GM18517 (cell line): ENCODE data around the gene VCP.

ENCODE experiments used
- ATAC-seq: cut with Tn5 transposase; IDR thresholded peaks from one replicate; pipeline ENCODE4 v1.9.1; 2021; ENCODE audit warnings: mild to moderate bottlenecking, moderate library complexity; ENCODE audit not compliant: unreplicated experiment

VCP gene

GRCh38 chr9:35103660-35104191 lies 31.3 kb upstream of the VCP start:
- no peak for ATAC-seq

- peak; percentile 92 for ATAC-seq
These were observed 30.6 kb upstream of the VCP start, which contains the start of gene STOML2 for GRCh38 chr9:35102769-35103659. Gene STOML2, minus strand, starts transcription at chr9:35103131. Its CDS starts 37 bp downstream, at chr9:35103094.

GRCh38 chr9:35102465-35102768 lies 30.0 kb upstream of the VCP start:
- no peak for ATAC-seq

- ATAC-seq = no peak
These were observed 25.1 kb upstream of the VCP start for GRCh38 chr9:35097573-35097972.

- peak; percentile 78 for ATAC-seq
These were observed 23.8 kb upstream of the VCP start, which contains the start of gene PIGO for GRCh38 chr9:35096035-35096849. Gene PIGO, minus strand, starts transcription at chr9:35096591. Its CDS starts 1,026 bp downstream, at chr9:35095565.

- ATAC-seq = no peak
These were observed 19.1 kb upstream of the VCP start for GRCh38 chr9:35091536-35091935.

- ATAC-seq = no peak
These were observed 17.0 kb upstream of the VCP start for GRCh38 chr9:35089434-35089833.

GRCh38 chr9:35085078-35085477 lies 12.7 kb upstream of the VCP start:
- ATAC-seq = no peak

- ATAC-seq = peak; percentile 84
These were observed 7.3 kb upstream of the VCP start, which contains the start of gene FANCG for GRCh38 chr9:35079426-35080341. Gene FANCG, minus strand, starts transcription at chr9:35079942. Its CDS starts 418 bp downstream, at chr9:35079524.

GRCh38 chr9:35079041-35079425 lies 6.6 kb upstream of the VCP start:
- peak; percentile 1 for ATAC-seq

GRCh38 chr9:35078066-35078465 lies 5.6 kb upstream of the VCP start:
- ATAC-seq = no peak

GRCh38 chr9:35076848-35077247 lies 4.4 kb upstream of the VCP start:
- ATAC-seq = no peak

GRCh38 chr9:35075358-35075757 lies 2.9 kb upstream of the VCP start:
- no peak for ATAC-seq

GRCh38 chr9:35074791-35075190 lies 2.4 kb upstream of the VCP start:
- ATAC-seq = no peak

GRCh38 chr9:35074141-35074540 lies 1.7 kb upstream of the VCP start:
- no peak for ATAC-seq

GRCh38 chr9:35073279-35073612 lies 821 bp upstream of the VCP start:
- no peak for ATAC-seq

GRCh38 chr9:35071814-35072460 lies 488 bp downstream of the VCP start:
- ATAC-seq = peak; percentile 50

- ATAC-seq = no peak
These were observed 1.3 kb downstream of the VCP start for GRCh38 chr9:35070823-35071813.

- ATAC-seq = no peak
These were observed 3.4 kb downstream of the VCP start for GRCh38 chr9:35069020-35069419.
